ENCODE results near the gene COQ4. TPM values are rescaled to one million over a fixed set of nuclear protein-coding genes. Genes with fewer than 3 reads are reported as not detected.

Gene COQ4
- total RNA-seq, 2 donors from 2014 or later, result 51.1 to 64.4 TPM

DNA sequence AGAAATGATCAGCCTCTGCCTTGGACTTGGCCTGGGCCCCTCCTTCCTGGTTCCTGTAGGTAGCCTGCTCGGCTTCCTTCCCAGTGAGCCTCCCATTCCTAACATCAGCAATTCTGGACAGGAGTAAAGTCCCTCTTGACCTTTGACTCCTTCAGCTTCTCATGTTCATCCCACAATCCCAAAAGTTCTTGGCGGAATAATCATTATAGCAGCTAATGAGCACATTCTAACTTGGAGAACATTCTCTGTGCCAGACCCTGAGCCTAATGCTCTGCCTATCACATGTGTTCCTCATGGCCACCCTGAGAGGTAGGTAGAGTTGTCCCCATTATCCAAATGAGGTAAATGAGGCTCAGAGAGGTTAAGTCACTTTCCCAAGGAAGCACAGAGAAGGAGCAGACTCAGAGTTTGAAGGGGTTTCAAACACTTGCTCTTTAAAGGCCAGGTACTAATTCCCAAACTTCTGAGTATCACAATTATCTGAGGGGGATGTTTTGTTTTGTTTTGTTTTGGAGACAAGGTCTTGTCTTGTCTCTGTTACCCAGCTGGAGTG lies 25.3 kb upstream of the COQ4 start:
- peak; percentile 28 for ATAC-seq
- intact Hi-C loops (cut with DNase I, micrococcal nuclease), result no loop called here
- no peak for DNase-seq

DNA sequence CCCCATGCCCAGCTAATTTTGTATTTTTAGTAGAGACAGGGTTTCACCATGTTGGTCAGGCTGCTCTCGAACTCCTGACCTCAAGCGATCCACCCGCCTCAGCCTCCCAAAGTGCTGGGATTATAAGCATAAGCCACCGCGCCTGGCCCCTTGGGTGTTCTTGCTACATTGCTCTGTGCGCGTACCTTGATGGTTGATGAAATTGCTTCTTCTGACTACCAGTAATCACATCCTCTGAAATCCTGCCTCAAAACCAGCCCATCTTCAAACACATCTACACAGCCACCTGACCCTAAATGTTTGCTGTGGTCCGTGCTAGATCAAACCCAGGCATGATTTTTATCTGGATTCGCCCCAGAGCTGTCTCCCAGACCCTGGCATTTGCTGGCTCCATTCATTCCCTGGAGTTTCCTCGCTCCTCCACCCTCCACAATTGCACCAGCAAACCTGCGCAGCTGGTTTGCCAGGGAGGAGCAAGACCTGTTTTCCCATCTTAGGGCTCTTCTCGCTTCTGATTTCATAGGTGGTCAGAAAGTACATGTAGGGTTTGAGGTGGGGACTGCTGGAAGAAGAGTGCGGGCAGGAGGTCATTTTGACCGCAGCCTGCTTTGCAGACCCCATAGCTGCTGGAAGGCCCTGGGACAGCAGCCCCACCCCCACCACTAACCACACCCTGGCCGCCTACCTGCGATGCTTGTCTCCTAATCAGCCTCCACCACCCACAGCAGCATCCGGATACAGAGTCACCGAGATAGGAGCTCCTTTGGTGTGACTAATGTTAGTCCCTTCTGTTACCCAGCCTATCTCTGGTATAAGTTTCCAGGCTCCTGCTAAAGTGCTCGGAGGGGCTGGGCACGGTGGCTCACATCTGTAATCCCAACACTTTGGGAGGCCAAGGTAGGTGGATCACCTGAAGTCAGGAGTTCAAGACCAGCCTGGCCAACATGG lies 23.8 kb upstream of the COQ4 start:
- peak in 1 of 2 donors; percentile 36 for DNase-seq
- intact Hi-C loops (cut with DNase I, micrococcal nuclease), result no loop called here
- ATAC-seq, result peak; percentile 23

DNA sequence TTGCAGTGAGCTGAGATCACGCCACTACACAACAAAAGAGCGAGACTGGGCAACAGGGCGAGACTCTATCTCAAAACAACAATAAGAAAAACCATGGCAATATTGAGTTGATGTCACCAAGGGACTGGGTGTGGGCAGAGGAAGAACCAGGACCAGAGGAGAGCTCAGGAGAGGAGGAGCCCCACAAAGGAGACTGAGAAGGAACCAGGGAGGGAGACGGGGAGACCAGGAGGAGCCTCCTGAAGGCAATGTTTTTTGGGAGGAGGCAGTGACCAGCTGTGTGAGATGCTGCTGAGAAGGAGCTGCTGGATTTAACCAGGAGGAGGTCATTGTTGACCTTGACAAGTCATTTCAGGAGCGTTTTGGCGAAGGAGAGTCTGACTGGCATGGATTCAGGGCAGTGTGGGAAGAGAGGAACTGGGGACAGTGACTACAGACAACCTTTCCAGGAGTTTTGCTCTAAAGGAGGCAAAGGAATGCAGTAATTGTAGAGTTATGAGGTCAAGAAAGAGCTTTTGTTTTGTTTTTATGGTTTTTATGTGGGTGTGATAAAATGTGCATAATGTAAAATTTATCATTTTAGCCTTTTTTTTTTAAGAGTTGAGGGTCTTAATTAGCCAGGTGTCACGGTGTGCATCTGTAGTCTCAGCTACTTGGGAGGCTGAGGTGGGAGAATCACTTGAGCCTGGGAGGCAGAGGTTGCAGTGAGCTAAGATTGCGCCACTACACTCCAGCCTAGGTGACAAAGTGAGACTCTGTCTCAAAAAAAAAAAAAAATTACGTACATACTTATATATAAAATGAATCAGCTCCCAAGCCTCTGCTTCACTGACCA lies 18.3 kb upstream of the COQ4 start:
- intact Hi-C loops (cut with DNase I, micrococcal nuclease), result no loop called here
- DNase-seq (no peak), ATAC-seq (peak; percentile 14)

DNA sequence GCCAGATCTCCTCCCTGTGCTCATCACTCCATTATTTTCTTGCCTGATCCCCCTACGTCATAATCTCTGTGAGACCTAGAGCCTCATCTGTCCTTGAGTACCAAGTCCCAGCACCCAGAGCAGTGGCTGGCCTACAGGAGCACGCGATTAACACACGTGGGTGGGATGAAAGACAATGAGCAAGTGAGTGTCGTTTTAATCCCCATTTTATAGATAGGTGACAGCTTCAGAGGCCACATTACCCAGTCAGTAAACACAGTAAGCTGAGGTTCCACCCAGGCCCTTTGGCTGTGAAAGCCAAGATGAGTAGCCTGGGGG lies 17.7 kb upstream of the COQ4 start:
- intact Hi-C loops (cut with DNase I, micrococcal nuclease), result no loop called here
- ATAC-seq (peak; percentile 73), DNase-seq (no peak)

DNA sequence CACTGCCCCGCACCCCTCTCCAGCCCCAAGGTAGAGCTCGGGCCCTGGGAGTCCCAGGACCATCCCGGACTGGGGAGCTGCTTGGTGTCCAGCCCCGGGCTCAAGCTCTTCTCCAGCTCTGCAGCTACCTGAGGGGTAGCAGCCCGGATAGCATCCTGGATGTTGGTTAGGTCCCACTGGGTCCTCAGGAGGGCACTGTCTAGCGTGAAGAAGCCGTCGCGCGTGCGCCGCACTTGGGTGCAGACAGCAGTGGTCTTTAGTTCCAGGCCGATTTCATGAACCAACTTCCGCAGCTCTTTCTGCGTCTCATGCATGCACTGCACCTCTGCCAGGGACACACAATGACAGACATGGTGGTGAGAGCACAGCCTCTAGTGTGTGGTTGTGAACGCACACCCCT lies 13.1 kb upstream of the COQ4 start:
- no peak for DNase-seq
- no peak for ATAC-seq
- intact Hi-C loops (cut with DNase I, micrococcal nuclease), result no loop called here

DNA sequence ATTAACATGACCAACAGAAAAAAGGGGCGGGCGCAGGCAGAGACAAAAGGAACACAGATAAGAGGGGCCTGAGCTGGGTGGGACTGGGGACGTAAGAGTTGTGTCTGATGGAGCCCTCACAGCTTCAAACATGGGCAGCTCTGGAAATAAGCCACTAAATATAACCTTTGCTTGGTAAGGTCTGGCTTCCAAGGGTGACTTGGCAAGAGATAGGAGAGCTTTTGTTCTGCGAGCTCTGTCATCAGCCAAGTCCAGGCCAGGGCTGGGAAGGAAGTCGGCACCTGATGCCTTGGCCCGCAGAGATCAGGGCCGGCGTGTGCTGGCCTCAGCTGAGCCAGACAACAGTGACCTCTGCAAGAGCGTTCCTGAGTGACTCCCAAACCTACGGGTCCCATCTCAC lies 12.2 kb upstream of the COQ4 start:
- ATAC-seq (no peak), DNase-seq (no peak)
- intact Hi-C loops (cut with DNase I, micrococcal nuclease), result no loop called here

DNA sequence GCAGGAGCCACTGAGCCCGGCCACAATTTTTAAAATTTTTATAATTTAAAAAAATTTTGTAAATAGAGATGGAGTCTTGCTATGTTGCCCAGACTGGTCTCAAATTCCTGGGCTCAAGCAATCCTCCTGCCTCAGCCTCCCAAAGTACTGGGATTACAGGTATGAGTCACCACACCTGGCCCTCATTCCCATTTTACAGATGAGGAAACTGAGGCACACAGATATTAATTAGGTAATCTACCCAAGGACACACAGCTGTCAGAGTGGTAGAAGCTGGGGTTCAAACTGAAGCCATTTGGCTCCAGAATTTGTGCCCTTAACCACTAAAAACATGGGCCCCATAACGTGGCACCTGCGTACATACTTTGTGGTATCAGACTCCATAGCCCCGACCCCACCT lies 7.9 kb upstream of the COQ4 start:
- intact Hi-C loops (cut with DNase I, micrococcal nuclease), result no loop called here
- no peak for ATAC-seq
- DNase-seq, result no peak

DNA sequence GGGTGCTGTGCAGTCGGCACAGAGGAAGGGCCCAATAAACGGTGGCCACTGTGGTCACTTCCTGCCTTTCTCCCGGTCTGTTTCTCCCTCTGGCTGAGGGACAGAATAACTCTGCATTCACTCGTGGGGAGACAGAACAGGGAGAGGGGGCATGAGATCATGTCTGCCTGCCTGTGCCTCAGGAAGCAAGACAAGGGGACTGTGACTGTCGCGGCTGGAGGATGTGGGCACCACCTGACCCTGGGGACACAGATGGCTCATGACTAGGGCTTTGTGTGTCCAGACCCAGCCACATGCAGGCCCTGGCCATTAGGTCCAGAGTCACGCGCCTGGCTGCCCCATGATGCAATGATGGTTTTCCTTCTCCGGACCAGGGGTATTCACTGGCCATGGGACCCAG lies 6.2 kb upstream of the COQ4 start:
- intact Hi-C loops (cut with DNase I, micrococcal nuclease), result no loop called here
- no peak for DNase-seq
- no peak for ATAC-seq

DNA sequence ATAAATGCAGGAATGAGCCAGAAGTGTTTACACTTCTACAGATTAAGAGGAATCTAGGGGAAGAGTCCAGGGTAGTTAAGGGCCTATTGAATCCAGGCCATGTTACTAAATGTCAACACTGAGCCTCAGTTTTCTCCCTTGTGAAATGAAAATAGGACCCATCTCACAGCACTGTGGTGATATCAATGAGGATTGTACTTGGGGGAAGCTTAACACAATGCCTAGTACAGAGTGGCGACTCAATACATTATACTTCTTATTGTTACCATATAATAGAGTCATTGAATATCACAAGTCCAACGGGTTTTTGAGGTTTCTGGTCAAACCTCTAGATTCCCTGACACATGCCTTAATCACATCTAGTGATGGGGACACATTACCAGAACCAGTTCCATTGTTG lies 5.0 kb upstream of the COQ4 start:
- intact Hi-C loops (cut with DNase I, micrococcal nuclease), result no loop called here
- no peak for ATAC-seq
- no peak for DNase-seq

DNA sequence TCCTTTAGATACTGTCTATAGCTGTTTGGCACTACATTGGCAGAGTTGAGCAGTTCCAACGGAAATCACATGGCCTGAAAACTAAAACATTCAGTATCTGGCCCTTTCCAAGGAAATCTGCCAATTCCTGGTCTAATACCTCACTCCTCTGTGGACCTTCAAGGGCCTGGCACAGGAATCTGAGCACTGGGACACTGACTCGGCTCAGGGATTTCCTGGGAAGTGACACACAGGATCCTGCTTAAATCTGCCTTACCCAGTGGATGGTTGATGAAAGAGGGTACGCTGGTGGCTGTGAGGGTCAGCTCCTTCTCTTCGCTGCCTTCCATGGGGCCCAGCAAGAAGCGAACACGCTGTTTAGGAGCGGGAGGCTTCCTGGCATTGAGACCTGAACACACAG lies 1.3 kb upstream of the COQ4 start:
- intact Hi-C loops (cut with DNase I, micrococcal nuclease), result no loop called here
- ATAC-seq, result no peak
- no peak for DNase-seq

DNA sequence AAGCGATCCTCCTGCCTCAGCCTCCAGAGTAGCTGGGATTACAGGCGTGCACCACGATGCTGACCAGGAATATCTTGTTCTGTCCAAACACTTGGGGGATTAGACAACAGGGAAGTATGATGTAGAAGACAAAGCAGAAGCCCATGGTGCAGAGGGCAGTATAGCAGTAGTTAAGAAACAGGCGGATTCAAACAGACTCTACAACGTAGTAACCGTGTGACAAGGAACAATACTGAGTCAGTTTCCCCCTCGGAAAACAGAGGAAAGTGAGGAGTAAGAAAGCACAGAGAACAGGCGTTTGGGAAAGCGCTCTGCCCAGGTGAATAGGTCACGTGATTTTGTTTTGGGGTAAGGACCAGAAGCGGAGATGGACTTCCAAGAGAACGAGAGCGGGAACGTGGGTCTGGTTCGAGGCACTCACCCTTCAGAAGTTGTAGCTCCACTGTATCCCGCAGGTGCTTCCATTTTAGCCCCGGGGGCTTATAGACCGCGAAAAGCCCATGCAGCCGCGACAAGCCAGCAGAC lies 698 bp upstream of the COQ4 start:
- peak; percentile 11 for ATAC-seq
- intact Hi-C loops (cut with DNase I, micrococcal nuclease), result no loop called here
- no peak for DNase-seq

DNA sequence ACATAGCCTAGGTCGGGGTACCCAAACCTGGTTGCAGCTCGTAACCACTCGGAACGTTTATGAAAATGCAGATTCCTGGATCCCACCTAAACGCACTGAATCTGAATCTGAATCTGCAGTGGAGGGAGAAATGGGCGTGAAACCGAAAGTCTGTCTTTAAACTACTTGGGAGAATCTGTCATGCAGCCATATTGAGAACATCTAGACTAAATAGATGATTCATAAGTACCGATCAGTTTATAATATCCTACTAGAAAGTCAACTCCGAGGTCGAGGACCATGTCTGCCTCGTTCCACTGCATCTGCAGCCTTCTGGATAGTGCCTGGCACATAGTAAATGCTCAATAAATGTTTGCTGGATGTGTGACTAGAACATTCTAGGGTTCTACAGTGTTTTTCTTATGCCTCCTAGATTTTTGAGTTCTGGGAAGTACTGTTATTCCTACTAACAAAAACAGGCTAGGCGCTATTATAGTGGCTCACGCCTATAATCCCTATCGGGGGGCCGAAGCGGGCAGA lies 632 bp downstream of the COQ4 start:
- DNase-seq (no peak), ATAC-seq (peak; percentile 8)
- intact Hi-C loops (cut with DNase I, micrococcal nuclease), result no loop called here

DNA sequence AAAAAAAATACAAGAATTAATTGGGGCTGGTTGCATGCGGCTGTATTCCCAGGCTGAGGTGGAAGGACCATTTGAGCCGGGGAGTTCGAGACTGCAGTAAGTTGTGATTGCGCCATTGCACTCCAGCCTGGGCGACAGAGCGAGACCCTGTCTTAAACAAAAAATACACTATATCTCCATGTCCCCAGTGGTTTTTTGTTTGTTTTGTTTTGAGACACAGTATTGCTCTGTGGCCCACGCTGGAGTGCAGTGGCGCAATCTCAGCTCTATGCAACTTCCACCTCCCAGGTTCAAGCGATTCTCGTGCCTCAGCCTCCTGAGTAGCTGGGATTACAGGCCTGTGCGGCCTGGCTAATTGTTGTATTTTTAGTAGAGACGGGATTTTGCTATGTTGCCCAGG lies 1.2 kb downstream of the COQ4 start:
- DNase-seq (no peak), ATAC-seq (no peak)
- intact Hi-C loops (cut with DNase I, micrococcal nuclease), result no loop called here

DNA sequence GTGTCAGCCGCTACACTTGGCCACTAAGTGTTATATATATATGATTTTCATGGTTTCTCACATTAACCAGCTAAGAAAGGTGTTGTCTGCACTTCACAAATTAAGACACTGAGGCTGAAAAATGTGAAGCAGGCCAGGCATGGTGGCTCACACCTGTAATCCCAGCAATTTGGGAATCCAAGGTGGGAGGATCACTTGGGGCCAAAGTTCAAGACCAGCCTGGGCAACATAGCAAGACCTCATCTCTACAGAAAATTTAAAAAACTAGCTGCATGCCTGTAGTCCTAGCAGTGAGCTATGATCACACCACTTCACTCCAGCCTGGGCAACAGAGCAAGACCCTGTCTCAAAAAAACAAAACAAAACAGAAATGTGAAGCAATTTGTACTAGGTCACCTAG lies 1.8 kb downstream of the COQ4 start:
- intact Hi-C loops (cut with DNase I, micrococcal nuclease), result no loop called here
- DNase-seq, result no peak
- ATAC-seq, result no peak

DNA sequence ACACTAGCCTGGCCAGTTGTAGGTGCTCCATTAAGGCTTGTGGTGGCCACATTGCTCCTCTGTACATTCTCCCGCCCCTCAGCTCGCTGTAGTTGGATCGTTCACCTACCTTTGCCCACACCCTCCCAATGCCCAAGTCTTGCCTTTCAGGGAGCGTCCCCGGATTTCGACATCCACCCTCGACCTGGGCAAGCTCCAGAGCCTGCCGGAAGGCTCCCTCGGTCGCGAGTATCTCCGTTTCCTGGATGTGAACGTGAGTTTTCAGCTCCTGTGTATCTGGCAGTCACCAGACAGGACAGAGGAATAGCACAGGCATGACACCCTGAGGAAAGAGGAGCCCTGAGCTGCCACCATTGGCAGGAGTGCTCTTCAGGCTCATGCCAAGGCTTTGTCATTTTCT lies 3.0 kb downstream of the COQ4 start:
- intact Hi-C loops (cut with DNase I, micrococcal nuclease), result no loop called here
- DNase-seq (no peak), ATAC-seq (no peak)

DNA sequence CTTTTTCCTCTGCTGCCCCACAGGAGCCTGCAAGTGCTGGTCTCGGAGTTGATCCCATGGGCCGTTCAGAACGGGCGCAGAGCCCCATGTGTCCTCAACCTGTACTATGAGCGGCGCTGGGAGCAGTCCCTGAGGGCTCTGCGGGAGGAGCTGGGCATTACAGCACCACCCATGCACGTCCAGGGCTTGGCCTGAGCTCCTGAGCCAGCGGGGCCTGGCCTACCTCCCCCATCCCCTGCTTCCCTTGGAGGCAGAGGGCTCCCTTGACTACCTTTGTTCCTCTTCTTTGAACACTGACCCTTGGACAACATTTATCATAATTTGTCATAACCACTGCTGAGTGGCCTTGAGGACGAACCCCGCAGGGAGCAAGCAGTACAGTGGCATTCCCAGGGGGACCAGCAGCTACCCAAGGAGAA lies 10.8 kb downstream of the COQ4 start:
- ATAC-seq, result no peak
- intact Hi-C loops (cut with DNase I, micrococcal nuclease), result no loop called here
- DNase-seq, result no peak

DNA sequence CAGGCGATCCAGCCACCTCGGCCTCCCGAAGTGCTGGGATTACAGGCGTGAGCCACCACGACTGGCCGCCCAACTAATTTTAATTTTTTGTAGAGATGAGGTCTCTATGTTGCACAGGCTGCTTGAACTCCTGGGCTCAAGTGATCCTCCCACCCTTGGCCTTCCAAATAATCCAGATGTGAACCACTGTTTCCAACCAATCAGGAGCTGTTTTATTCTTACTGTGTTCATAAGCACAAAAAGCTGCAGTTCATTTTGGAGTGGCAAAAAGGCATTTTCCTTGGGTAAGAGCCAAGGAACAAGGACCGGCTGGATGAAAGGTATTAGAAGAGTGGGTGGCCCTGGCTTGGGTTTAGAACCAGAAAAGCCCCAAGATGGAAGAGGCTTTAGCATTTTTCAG lies 12.5 kb downstream of the COQ4 start:
- ATAC-seq, result no peak
- intact Hi-C loops (cut with DNase I, micrococcal nuclease), result no loop called here
- DNase-seq, result no peak

DNA sequence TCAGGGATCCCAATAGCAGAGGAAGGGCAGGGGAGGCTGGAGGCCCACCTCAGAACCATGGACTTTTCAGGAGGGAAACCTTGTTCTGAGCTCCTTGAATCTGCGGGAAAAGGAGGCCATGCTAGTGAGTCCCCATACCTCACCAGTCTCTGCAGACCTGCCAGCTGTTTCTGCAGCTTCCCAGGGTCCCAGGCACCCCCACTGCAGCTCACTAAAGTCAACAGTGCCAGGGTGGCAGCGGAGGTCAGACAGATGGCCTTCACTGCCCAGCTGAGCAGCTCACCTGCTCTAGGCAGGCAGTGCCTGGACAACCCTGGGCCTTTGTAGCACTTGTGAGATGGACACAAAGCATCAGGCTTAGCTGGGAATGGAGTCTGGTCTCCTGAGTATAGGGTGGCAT lies 13.3 kb downstream of the COQ4 start:
- intact Hi-C loops (cut with DNase I, micrococcal nuclease), result no loop called here

DNA sequence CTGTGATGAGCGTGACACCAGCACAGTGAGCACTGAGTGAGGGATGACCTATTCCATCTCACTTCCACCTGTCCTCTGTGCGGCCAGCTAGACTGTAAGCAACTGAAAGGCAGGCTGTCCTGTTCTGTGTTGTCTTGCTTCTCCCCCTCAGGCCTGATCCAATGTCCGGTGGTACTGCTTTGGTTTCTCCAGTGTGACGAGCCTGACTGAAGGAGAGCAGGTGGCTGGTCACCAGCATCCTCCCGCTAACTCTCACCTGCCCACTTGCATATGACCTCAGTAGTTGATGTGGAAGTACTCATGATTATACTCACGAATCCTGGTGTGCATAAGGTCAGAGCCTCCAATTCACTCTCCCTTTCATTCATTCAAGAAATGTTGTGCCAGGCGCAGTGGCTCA lies 15.3 kb downstream of the COQ4 start:
- DNase-seq (no peak), ATAC-seq (no peak)
- intact Hi-C loops (cut with DNase I, micrococcal nuclease), result no loop called here

More for the DNA sequence above, 13.3 kb downstream of the COQ4 start:
- no peak for ATAC-seq
- DNase-seq, result no peak

Measured in left colon (tissue), 2 donors.